HepG2 (cell line): Measurements from ENCODE around the gene NFE2L2. TPM values are rescaled to one million over a fixed set of nuclear protein-coding genes. Genes with fewer than 3 reads are reported as not detected.

Source experiments
- AFF4 ChIP-seq: sonication (generic); formaldehyde crosslinking; IDR thresholded peaks from 2 replicates; pipeline ENCODE4 v1.4.0; 2020; ENCODE audit warnings: missing genetic modification reagents
- CEBPG ChIP-seq: IDR thresholded peaks from 2 replicates; pipeline ENCODE4 v1.6.1; 2016
- GATA4 ChIP-seq: sonication (generic); IDR thresholded peaks from 2 replicates; pipeline ENCODE4 v1.6.1; 2016; ENCODE audit warnings: antibody characterized with exemption, low read depth, borderline replicate concordance
- HNF4G ChIP-seq, 2 experiments: sonication (generic) in 1 of 2; formaldehyde crosslinking in 1 of 2; IDR thresholded peaks; 2 replicates each; pipeline versions ENCODE4 v1.4.0 to v1.6.1; 2011 to 2020; ENCODE audit warnings: borderline replicate concordance in 2 of 2, low read depth in 2 of 2, mild to moderate bottlenecking in 2 of 2, low read length in 1 of 2, missing genetic modification reagents in 1 of 2, moderate library complexity in 1 of 2
- MIXL1 ChIP-seq: IDR thresholded peaks from 2 replicates; pipeline ENCODE4 v1.6.1; 2016
- POLR2G ChIP-seq: fragments of 200-400 bp; formaldehyde crosslinking; IDR thresholded peaks from 2 replicates; pipeline ENCODE4 v1.6.1; 2018; ENCODE audit warnings: mild to moderate bottlenecking, low read depth, low read length, moderate library complexity
- RBM22 ChIP-seq: fragments of 200-400 bp; formaldehyde crosslinking; optimal IDR thresholded peaks from 2 replicates; pipeline ENCODE3; 2017; ENCODE audit warnings: mild to moderate bottlenecking, low read length, moderate library complexity
- ZFP91 ChIP-seq: sonication (generic); formaldehyde crosslinking; IDR thresholded peaks from 2 replicates; pipeline ENCODE4 v1.9.0; 2022; ENCODE audit warnings: missing genetic modification reagents, mild to moderate bottlenecking, borderline replicate concordance
- ZIK1 ChIP-seq: sonication (generic); formaldehyde crosslinking; IDR thresholded peaks from 2 replicates; pipeline ENCODE4 v1.5.0; 2020; ENCODE audit warnings: mild to moderate bottlenecking, low read depth, missing genetic modification reagents, borderline replicate concordance
- ZMAT5 ChIP-seq: sonication (generic); formaldehyde crosslinking; IDR thresholded peaks from 2 replicates; pipeline ENCODE4 v1.5.0; 2020; ENCODE audit warnings: mild to moderate bottlenecking, low read depth, missing genetic modification reagents, borderline replicate concordance
- ZNF446 ChIP-seq: sonication (generic); formaldehyde crosslinking; IDR thresholded peaks from 2 replicates; pipeline ENCODE4 v1.5.0; 2020; ENCODE audit warnings: mild to moderate bottlenecking, missing genetic modification reagents
- polyA plus RNA-seq, 8 experiments: library from polyadenylated mRNA; depleted of rRNA in 3 of 8; stranded (reverse) in 7 of 8; unstranded in 1 of 8; fragments of >200 nt; fragmentation: Illumina TruSeq in 4 of 8; extraction: Trizol in 4 of 8; gene quantifications; 2 replicates each; pipeline versions ENCODE4 v1.2.1 to v1.2.3, GENCODE V29; 2011 to 2016; ENCODE audit warnings: low read depth in 4 of 8, missing spikeins in 1 of 8, mixed read lengths in 1 of 8; ENCODE audit not compliant: insufficient read depth in 1 of 8
- total RNA-seq, 5 experiments: library from RNA; depleted of rRNA; stranded (reverse); fragments of >200 nt; fragmentation: Illumina TruSeq; extraction: Trizol; gene quantifications; 2 replicates each; pipeline ENCODE4 v1.2.3, GENCODE V29; 2016; ENCODE audit warnings: low read depth in 1 of 5
- TF ChIP-seq, protein P1 (sequence below): sonication (generic); formaldehyde crosslinking; IDR thresholded peaks from 2 replicates; pipeline ENCODE4 v1.4.0; 2020; ENCODE audit warnings: missing genetic modification reagents, borderline replicate concordance
- TF ChIP-seq, protein P2 (sequence below), 2 experiments: sonication (generic) in 1 of 2; formaldehyde crosslinking in 1 of 2; IDR thresholded peaks; 2 replicates each; pipeline versions ENCODE4 v1.5.1 to v1.6.1; 2011 to 2020; ENCODE audit warnings: borderline replicate concordance in 1 of 2, low read depth in 1 of 2, low read length in 1 of 2, mild to moderate bottlenecking in 1 of 2, missing genetic modification reagents in 1 of 2, moderate library complexity in 1 of 2

NFE2L2 gene
- total and polyA plus RNA-seq, 2 of the 13 experiments (the other 11 are each of a cell fraction or from before 2014, with no cell fraction given), result 84.6 to 215 TPM

GRCh38 chr2:177188482-177189469 is 75.8 kb downstream of the NFE2L2 start (continued):
- TF ChIP-seq, protein P1, sequence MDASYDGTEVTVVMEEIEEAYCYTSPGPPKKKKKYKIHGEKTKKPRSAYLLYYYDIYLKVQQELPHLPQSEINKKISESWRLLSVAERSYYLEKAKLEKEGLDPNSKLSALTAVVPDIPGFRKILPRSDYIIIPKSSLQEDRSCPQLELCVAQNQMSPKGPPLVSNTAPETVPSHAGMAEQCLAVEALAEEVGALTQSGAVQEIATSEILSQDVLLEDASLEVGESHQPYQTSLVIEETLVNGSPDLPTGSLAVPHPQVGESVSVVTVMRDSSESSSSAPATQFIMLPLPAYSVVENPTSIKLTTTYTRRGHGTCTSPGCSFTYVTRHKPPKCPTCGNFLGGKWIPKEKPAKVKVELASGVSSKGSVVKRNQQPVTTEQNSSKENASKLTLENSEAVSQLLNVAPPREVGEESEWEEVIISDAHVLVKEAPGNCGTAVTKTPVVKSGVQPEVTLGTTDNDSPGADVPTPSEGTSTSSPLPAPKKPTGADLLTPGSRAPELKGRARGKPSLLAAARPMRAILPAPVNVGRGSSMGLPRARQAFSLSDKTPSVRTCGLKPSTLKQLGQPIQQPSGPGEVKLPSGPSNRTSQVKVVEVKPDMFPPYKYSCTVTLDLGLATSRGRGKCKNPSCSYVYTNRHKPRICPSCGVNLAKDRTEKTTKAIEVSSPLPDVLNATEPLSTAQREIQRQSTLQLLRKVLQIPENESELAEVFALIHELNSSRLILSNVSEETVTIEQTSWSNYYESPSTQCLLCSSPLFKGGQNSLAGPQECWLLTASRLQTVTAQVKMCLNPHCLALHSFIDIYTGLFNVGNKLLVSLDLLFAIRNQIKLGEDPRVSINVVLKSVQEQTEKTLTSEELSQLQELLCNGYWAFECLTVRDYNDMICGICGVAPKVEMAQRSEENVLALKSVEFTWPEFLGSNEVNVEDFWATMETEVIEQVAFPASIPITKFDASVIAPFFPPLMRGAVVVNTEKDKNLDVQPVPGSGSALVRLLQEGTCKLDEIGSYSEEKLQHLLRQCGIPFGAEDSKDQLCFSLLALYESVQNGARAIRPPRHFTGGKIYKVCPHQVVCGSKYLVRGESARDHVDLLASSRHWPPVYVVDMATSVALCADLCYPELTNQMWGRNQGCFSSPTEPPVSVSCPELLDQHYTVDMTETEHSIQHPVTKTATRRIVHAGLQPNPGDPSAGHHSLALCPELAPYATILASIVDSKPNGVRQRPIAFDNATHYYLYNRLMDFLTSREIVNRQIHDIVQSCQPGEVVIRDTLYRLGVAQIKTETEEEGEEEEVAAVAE (CRISPR knock-in tag), result 0 out of 2 replicates have a peak, but pooled peaks have one; percentile 35
- TF ChIP-seq GATA4, result peak; percentile 33; the same call in 1 of the 2 replicates
- TF ChIP-seq POLR2G, result no peak
- peak; percentile 40; the same call in 1 of the 2 replicates for TF ChIP-seq MIXL1
- no peak for TF ChIP-seq ZIK1 (CRISPR knock-in tag)
- TF ChIP-seq ZFP91 (CRISPR knock-in tag), result peak; percentile 15
- peak; percentile 71 for TF ChIP-seq HNF4G (IDR thresholded peaks at IDR 0.05; ENCODE audit: borderline replicate concordance, low read depth, low read length)
- peak; percentile 64; the same call in 1 of the 2 replicates for TF ChIP-seq HNF4G (CRISPR knock-in tag; IDR thresholded peaks at IDR 0.05; ENCODE audit: borderline replicate concordance, low read depth)
- no peak for TF ChIP-seq ZMAT5
- TF ChIP-seq, protein P2, sequence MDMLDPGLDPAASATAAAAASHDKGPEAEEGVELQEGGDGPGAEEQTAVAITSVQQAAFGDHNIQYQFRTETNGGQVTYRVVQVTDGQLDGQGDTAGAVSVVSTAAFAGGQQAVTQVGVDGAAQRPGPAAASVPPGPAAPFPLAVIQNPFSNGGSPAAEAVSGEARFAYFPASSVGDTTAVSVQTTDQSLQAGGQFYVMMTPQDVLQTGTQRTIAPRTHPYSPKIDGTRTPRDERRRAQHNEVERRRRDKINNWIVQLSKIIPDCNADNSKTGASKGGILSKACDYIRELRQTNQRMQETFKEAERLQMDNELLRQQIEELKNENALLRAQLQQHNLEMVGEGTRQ (IDR thresholded peaks at IDR 0.05; ENCODE audit: low read depth, low read length), result no peak
- TF ChIP-seq, protein P2 (CRISPR knock-in tag; IDR thresholded peaks at IDR 0.05; ENCODE audit: borderline replicate concordance), result no peak
- TF ChIP-seq ZNF446 (CRISPR knock-in tag), result no peak
- TF ChIP-seq RBM22, result no peak
- peak; percentile 64 for TF ChIP-seq CEBPG
- no peak for TF ChIP-seq AFF4
